NCI-H446 (cell line): ENCODE data around the gene RND3.

Experiments used
- DNase-seq, 2 experiments: peaks; one replicate each; lab custom pipeline; 2025; lab: John Stamatoyannopoulos, UW

RND3 gene

GRCh38 chr2:150476286-150476685 is 11.2 kb downstream of the RND3 start:
- no peak for DNase-seq

DNA sequence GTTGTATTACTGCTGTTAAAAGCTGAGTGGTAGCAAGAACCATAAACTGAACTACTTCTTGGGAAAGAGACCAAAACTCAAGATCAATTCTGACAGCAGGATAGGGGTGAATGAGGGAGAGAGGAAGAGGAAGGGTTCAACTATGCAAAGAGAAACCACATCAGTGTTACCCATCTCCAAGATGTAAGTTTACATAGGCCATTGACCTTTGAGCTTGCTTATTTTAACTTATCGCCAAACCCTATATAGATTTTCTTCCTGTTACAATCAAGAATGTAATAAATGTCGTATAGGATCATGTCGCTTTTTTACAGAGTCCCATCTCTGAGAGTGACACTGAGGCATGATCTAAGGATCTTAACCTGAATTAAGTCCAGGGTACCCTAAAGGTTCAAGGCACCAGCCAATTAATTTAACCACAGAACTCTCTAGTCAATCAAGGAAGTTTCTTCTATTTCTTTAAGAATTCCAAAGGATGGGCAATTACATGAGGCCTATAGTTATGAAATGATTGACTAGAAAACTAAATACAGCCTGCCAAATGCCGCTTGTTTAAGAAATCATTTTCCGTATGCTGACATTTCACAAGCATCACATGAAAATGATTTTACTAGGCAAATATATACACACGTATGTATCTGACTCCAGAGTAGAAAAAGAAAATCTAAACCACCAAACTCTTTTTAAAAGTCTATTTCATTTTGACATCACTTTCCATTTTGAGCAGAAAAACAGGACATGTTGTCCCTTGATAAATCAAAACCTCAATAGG is 11.8 kb downstream of the RND3 start:
- no peak for DNase-seq

DNA sequence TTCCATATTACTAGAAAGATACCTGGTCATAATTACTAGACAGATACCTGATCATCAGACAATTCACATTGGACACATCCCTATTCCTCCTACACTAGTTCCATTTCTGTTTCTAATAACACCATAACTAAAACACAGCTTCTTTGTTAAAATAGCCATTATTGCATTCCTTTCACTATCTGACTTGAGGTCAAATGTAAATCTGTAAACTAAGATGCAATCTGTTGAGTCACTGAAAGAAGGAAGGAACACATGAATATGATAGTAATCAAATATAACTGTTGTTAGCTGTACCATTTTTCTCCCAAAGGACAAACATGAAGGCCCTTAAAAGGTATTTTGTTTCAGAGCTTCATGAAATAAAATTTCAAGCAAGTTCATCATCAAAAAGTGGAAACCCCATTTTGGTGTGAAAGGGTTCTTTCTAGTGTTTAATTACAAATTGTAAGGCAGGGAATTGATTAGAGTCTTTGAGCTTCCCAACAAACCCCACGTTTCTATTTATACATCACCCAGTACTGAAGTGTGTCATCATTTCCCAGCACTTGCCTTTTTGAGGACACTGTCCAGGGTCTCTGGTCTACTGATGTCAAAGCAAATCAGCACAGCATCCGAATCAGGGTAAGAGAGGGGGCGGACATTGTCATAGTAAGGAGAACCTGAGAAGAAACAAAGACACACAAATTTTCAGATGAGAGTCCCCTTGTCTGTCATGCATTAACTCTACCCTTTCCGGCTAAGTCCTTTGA is 13.0 kb downstream of the RND3 start:
- DNase-seq: no peak

DNA sequence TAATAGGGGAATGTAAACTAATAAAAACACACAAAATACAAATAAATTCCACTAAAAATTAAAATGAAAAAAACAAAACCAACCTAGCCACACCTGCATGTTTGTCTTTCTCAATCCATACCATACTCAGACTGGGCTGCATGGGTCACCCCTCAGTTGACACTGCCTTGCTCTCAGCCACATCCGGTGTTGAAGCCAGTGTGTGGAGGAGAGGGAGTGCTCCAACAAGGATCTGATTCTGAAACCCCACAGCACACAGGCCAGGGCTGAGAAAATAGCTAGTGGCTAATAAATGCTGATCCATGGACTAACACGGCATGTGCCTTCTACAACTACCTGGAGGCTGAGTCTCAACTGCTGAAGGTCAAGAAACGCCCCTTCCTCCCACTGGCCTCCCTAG is 13.7 kb downstream of the RND3 start:
- no peak for DNase-seq

DNA sequence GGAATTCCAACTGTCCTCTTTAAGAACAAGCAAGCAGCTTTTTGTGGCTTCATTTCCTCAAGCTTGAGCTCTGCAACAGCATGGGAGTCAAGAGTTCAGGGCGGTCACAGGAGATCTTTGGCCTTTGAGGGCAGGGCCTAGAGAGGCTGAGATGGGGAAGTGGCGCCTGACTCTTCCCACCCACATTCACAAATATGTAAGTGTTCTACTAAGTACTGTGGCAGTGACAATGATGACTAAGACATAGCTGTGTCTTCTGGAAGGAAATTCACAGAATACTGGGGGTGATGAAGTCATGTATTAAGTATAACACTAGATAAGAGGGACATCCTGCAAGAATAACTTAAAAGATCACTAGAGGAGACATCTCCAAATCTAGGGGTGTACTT is 15.0 kb downstream of the RND3 start:
- no peak for DNase-seq

DNA sequence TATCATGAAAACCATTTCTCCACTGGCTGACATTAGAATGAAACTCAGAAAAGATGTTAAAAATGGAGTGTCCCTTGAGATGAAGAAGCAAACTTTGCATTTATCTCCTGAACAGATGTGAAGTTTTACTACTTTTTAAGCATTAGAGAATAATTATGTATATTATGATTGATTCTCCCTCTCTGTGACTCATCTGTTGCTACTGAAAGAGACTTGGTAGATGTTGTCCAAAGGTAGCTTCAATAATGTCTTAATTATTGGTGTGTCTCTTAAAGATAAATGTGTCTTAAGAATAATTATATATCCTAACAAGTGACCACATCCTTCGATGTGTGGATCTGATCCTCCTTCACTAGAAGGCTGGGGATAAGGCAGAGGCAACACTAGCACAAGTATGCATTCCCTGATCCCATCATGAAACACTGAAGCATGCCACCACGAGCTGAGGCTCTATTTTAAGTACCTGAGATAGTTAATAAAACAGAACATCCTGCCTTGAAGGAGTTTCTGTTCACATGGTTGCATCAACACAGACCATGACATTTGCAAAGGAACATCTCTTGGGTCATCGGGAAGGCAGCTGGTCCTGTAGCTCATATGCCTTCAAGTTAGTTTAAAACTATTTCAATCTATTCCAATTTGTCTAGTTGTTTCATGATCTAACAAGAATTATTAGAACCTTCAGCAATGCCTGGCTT is 15.5 kb downstream of the RND3 start:
- DNase-seq: no peak

GRCh38 chr2:150470435-150470834 is 17.0 kb downstream of the RND3 start:
- no peak for DNase-seq

DNA sequence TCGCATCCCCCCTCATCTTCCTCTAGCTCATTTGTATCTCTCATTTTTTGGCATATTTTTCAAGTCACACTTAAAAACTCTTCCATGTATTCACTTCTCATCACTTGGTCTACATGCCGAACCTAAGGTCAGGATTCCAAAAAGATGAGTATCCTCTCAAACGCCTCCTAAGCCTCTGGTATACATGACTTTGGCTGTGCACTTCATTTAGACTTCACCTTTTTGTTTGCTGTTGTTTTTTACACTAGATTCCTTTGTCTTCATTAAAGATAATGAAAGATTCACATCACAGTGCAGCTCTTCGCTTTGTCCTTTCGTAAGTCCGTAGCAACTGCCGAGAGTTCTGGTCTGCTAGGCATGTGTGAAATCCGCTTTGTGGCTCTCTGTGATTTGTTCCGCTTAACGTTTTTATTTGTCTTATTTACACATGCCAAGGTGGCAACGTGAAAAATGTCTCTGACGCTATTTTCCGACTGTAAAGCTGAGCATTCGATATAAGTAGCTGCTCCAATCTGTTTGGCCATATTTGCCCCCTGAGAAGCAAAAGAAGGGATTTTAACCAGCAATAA is 17.7 kb downstream of the RND3 start:
- DNase-seq: no peak

DNA sequence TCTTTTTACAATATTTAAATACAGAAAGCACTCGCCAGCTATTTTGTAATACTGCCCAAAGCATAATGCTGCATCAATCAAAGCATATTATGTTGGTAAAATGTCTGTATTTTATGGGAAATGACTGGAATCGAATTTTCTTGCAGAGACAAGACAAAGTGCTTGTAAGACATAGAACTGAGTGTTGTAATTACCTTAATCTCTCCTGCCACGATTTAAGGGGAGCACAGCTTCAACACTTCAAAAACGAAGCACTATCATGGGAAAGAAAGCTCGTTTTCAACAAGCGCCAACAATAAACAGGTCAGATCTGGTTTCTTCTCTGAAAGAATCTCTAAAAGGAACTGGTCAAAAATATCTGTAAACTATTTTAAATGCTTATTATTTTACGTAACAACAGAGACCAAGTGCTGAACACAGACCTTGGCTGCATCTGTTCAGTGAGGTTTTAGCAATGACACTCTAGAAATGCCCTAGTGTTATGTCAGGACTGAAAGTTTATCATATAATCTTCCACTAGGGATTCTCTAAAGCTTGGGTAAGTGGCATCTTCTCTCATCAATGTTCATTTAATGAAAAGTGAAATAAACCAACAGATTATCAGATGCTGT is 19.0 kb downstream of the RND3 start:
- DNase-seq: no peak

DNA sequence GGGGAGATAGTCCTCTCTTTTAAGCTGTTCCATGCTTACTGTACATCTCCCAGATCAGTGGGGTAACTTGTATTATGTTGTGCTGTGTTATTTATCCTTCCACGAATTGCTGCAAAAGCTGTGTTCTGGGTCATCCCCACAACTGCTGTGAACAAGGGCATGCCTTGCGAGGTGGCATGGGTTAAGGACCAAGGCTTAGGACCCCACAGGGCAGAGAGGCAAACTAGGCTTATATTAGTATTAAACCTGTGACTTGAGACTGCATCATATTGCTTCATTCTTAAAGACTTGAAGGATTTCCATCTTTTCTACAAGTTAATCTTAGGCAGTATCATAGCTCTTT is 19.9 kb downstream of the RND3 start:
- DNase-seq: no peak

DNA sequence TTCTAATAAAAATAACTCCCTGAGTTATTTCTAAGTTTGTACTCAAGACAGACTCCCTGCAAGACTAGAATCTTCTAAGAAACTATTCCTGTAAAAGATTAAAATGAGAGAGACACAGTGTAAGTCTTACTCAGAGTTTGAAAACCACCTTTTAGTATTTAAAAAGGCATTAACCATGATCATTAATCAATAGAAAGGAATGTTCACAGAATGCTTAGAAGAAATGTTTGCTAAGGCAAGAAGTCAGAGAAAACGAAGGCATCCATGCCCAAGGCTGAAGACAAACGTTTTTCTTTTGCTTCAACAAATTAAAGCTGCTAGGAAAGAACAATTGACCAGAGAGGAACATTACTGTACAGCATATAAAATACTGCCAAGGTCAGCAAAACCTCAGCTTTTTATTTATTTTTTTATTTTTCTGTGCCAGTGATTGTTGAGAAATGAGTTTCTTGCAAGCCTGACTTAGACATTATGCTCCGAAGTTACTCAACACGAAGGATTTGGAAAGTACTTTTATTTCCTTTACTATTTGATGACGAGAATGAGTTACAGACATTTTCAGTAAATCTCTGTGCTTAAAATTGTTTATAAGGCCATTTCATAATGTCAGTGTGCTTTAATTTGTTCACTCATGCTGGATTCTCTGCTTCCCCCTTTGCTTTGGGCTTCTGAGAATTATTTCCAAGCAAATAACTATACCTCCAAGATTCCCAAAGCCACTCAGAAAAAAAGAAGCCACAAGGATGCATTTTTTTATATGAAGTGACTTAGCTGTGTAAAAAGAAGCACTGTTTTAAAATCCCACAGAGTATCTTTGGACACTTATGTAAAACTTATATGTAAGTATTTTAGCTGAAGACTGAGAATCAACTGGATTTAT is 20.5 kb downstream of the RND3 start:
- DNase-seq: no peak

DNA sequence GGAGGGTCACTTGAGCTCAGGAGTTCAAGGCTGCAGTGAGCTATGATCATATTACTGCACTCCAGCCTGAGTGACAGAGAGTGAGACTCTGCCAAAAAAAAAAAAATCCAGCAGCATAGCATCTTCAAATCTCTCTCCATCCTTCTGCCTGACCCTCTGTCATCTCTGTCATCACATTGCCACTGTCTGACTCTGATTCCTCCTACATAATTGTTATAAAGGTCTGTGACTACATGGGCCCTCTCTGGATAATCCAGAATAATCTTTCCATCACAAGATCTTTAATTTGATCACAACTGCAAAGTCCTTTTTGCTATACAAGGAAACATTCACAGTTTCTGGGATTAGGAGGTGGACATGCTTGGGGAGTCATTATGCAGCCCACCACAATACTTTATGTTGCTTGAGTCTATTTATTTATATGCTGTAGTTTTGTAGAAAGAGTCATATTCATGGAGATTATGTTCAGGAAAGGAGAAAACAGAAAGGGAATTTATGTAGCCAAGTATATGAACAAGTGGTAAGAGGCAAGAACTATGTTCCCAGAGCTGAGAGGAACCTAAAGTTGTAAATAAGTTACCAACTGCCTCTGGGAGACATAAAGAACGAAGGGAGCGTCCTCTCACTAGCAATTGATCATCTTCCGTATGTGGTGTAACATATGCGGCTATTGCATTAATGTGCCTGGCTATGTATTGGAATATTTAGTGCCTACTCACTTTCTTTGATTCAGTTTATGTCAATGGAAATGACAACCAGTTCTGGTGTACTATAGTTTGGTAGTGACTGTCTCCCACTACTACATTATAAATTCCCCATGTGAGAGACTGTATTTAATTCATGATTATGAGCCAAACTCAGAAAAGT is 21.5 kb downstream of the RND3 start:
- DNase-seq: no peak

DNA sequence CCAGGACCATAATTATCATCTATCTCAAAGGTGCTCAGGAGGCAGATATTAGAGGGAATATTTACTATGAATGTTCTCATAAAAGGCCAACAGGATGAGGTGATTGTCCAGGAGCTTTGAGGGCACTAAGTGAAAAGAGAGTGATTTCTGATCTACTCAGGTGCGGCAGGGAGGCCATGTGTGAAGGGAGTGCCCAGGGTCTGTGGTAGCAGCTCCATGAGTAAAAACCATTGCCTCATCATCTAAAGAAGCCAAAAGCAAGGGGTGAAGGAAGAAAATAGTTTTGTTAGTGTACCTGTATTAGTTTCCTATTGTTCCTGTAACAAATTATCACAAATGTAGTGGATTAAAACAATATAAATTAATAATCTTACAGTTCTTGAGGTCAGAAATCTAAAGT is 22.5 kb downstream of the RND3 start:
- no peak for DNase-seq

DNA sequence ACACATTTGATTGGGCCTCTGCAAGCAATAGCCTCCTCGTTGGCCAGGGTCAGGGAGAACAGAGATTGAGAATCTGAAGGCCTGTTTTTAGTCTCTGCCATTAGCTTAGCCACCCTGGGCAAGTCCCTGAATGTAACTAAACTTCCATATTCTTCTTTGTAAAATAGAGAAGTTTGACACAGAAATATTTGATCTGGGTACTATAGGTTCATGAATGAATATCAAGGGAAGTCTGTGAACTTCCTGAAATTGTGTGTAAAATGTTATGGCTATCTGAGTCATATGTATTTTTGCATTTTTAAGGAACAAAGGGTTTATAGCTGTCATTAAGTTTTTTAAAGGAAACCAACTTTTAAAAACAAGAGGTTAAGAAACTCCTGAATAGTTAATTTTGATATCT is 23.2 kb downstream of the RND3 start:
- no peak for DNase-seq

GRCh38 chr2:150462770-150463169 is 24.7 kb downstream of the RND3 start:
- no peak for DNase-seq

GRCh38 chr2:150459281-150459680 is 28.2 kb downstream of the RND3 start:
- no peak for DNase-seq

DNA sequence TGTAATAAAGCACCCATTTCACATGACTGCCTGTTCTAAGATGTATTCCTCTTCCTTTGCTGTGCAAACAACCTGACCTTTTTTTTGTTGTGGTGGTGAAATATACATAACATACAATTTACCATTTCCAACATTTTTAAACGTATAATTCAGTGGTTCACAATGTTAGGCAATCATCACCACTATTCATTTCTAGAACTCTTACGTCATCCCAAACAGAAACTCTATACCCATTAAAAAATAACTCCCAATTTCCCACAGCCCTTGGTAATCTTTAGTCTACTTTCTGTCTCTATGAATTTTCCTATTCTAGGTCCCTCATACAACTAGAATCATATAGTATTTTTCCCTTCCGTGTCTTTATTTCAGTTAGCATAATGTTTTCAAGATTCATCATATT is 36.7 kb downstream of the RND3 start:
- no peak for DNase-seq

- no peak for DNase-seq
These were observed 37.6 kb downstream of the RND3 start for GRCh38 chr2:150449856-150450255.

DNA sequence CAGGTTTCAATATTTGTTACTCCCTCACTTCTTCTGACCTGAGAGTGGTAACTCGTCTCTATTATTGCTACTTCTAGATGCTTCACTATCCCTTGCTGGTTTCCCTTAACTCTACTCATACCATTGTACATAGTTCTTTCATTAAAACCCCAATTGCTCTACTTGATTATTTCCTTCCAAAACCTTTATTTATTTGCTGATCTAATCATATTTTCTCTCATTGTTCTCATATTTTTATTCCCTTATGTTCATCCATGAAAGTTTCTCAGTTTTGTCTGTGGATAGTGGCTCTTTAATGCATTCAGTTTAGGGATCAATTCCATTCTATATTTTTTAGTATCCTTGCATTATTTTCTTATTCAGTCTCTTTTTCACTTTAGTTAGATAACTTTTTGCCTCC is 42.1 kb downstream of the RND3 start:
- no peak for DNase-seq

GRCh38 chr2:150442484-150442883 is 45.0 kb downstream of the RND3 start:
- DNase-seq: no peak
